ENCODE data around the gene RASSF1.

GRCh38 chr3:50336452-50337174, 4.0 kb downstream of the RASSF1 start:
- TF ChIP-seq, protein P1, sequence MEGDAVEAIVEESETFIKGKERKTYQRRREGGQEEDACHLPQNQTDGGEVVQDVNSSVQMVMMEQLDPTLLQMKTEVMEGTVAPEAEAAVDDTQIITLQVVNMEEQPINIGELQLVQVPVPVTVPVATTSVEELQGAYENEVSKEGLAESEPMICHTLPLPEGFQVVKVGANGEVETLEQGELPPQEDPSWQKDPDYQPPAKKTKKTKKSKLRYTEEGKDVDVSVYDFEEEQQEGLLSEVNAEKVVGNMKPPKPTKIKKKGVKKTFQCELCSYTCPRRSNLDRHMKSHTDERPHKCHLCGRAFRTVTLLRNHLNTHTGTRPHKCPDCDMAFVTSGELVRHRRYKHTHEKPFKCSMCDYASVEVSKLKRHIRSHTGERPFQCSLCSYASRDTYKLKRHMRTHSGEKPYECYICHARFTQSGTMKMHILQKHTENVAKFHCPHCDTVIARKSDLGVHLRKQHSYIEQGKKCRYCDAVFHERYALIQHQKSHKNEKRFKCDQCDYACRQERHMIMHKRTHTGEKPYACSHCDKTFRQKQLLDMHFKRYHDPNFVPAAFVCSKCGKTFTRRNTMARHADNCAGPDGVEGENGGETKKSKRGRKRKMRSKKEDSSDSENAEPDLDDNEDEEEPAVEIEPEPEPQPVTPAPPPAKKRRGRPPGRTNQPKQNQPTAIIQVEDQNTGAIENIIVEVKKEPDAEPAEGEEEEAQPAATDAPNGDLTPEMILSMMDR (IDR thresholded peaks at IDR 0.05; ENCODE audit: borderline replicate concordance, extremely low read depth, low read length, poor library complexity, severe bottlenecking), result peak; percentile 1
- TF ChIP-seq EZH2 (IDR thresholded peaks at IDR 0.05; ENCODE audit: borderline replicate concordance, low read depth, low read length, severe bottlenecking), result no peak

Data from DND-41 (cell line).